ENCODE results near the gene USP31.

The USP31 gene

GRCh38 chr16:23149267-23149992, at the start of gene USP31:
Gene USP31 (minus strand): TSS chr16:23149452. CDS start chr16:23149270, 182 bp downstream.
- DNase-seq (ENCODE audit: extremely low spot score, insufficient read length, low read depth): peak; percentile 87
- FAIRE-seq: peak; percentile 74

GRCh38 chr16:23196539-23196938, 47.3 kb upstream of the USP31 start:
- no peak for DNase-seq (ENCODE audit: extremely low spot score, insufficient read length, low read depth)
- FAIRE-seq: no peak

- FAIRE-seq (peak; percentile 18), DNase-seq (ENCODE audit: extremely low spot score, insufficient read length, low read depth) (no peak)
Measured at GRCh38 chr16:23195366-23195978, 46.2 kb upstream of the USP31 start.

GRCh38 chr16:23194497-23195221, 45.4 kb upstream of the USP31 start:
- DNase-seq (ENCODE audit: extremely low spot score, insufficient read length, low read depth) (no peak), FAIRE-seq (no peak)

- DNase-seq (ENCODE audit: extremely low spot score, insufficient read length, low read depth): no peak
- FAIRE-seq: no peak
Measured at GRCh38 chr16:23188911-23189310, 39.7 kb upstream of the USP31 start.

- FAIRE-seq: no peak
- DNase-seq (ENCODE audit: extremely low spot score, insufficient read length, low read depth): no peak
Measured at GRCh38 chr16:23187341-23187740, 38.1 kb upstream of the USP31 start.

GRCh38 chr16:23186171-23186570, 36.9 kb upstream of the USP31 start:
- FAIRE-seq (no peak), DNase-seq (ENCODE audit: extremely low spot score, insufficient read length, low read depth) (no peak)

- FAIRE-seq: no peak
- DNase-seq (ENCODE audit: extremely low spot score, insufficient read length, low read depth): no peak
Measured at GRCh38 chr16:23185656-23186055, 36.4 kb upstream of the USP31 start.

GRCh38 chr16:23183543-23183862, 34.3 kb upstream of the USP31 start:
- DNase-seq (ENCODE audit: extremely low spot score, insufficient read length, low read depth): no peak
- no peak for FAIRE-seq

GRCh38 chr16:23182679-23183542, 33.7 kb upstream of the USP31 start, which contains the start of gene SCNN1G:
Gene SCNN1G (plus strand): TSS chr16:23182745. CDS start chr16:23186272, 3,527 bp downstream.
- no peak for DNase-seq (ENCODE audit: extremely low spot score, insufficient read length, low read depth)
- FAIRE-seq: no peak

- FAIRE-seq (peak; percentile 73), DNase-seq (ENCODE audit: extremely low spot score, insufficient read length, low read depth) (peak; percentile 82)
Measured at GRCh38 chr16:23182206-23182678, 33.0 kb upstream of the USP31 start.

- FAIRE-seq (no peak), DNase-seq (ENCODE audit: extremely low spot score, insufficient read length, low read depth) (no peak)
Measured at GRCh38 chr16:23181506-23181905, 32.3 kb upstream of the USP31 start.

- DNase-seq (ENCODE audit: extremely low spot score, insufficient read length, low read depth) (no peak), FAIRE-seq (no peak)
Measured at GRCh38 chr16:23175651-23176050, 26.4 kb upstream of the USP31 start.

- FAIRE-seq: no peak
- no peak for DNase-seq (ENCODE audit: extremely low spot score, insufficient read length, low read depth)
Measured at GRCh38 chr16:23174622-23175021, 25.4 kb upstream of the USP31 start.

- DNase-seq (ENCODE audit: extremely low spot score, insufficient read length, low read depth) (no peak), FAIRE-seq (no peak)
Measured at GRCh38 chr16:23172994-23173393, 23.7 kb upstream of the USP31 start.

- FAIRE-seq (no peak), DNase-seq (ENCODE audit: extremely low spot score, insufficient read length, low read depth) (no peak)
Measured at GRCh38 chr16:23172583-23172982, 23.3 kb upstream of the USP31 start.

- FAIRE-seq (no peak), DNase-seq (ENCODE audit: extremely low spot score, insufficient read length, low read depth) (no peak)
Measured at GRCh38 chr16:23164736-23165135, 15.5 kb upstream of the USP31 start.

GRCh38 chr16:23163921-23164320, 14.7 kb upstream of the USP31 start:
- DNase-seq (ENCODE audit: extremely low spot score, insufficient read length, low read depth) (no peak), FAIRE-seq (no peak)

- DNase-seq (ENCODE audit: extremely low spot score, insufficient read length, low read depth) (no peak), FAIRE-seq (no peak)
Measured at GRCh38 chr16:23160574-23160973, 11.3 kb upstream of the USP31 start.

- no peak for DNase-seq (ENCODE audit: extremely low spot score, insufficient read length, low read depth)
- no peak for FAIRE-seq
Measured at GRCh38 chr16:23160082-23160481, 10.8 kb upstream of the USP31 start.
